Hematopoietic multipotent progenitor cell treated with erythropoietin and hydrocortisone succinate and interleukin-3 and kit ligand, for 6 days (in vitro differentiated cells): ENCODE measurements around the gene MYO1E.
"Not testable (repeated sequence)": the region's sequence is repeated elsewhere in the genome, so short reads cannot be mapped to it uniquely, and the experiment has no call there.

Source experiments
- DNase-seq: peaks from one replicate; pipeline ENCODE4 v3.0.0-alpha.2; 2015

Gene MYO1E

GRCh38 chr15:59372352-59373211 is at the start of gene MYO1E:
Gene MYO1E (minus strand): TSS chr15:59372871. CDS start chr15:59372500, 371 bp downstream.
- peak; percentile 75 for DNase-seq

- peak; percentile 14 for DNase-seq
Measured at GRCh38 chr15:59420986-59421618, 48.4 kb upstream of the MYO1E start.

- DNase-seq: no peak
Measured at GRCh38 chr15:59420108-59420507, 47.4 kb upstream of the MYO1E start.

GRCh38 chr15:59419170-59419569 is 46.5 kb upstream of the MYO1E start:
- no peak for DNase-seq

GRCh38 chr15:59416816-59417215 is 44.1 kb upstream of the MYO1E start:
- no peak for DNase-seq

GRCh38 chr15:59413577-59413976 is 40.9 kb upstream of the MYO1E start:
- no peak for DNase-seq

GRCh38 chr15:59410391-59410896 is 37.8 kb upstream of the MYO1E start:
- no peak for DNase-seq

GRCh38 chr15:59407946-59408345 is 35.3 kb upstream of the MYO1E start:
- no peak for DNase-seq

- DNase-seq: peak; percentile 27
Measured at GRCh38 chr15:59406446-59406845, 33.8 kb upstream of the MYO1E start.

- DNase-seq: no peak
Measured at GRCh38 chr15:59405079-59405478, 32.4 kb upstream of the MYO1E start.

- no peak for DNase-seq
Measured at GRCh38 chr15:59401824-59402569, 29.3 kb upstream of the MYO1E start.

GRCh38 chr15:59401051-59401823 is 28.6 kb upstream of the MYO1E start:
- DNase-seq: not testable (repeated sequence)

GRCh38 chr15:59400103-59400813 is 27.6 kb upstream of the MYO1E start:
- DNase-seq: no peak

- DNase-seq: no peak
Measured at GRCh38 chr15:59399465-59400102, 26.9 kb upstream of the MYO1E start.

GRCh38 chr15:59398220-59398619 is 25.5 kb upstream of the MYO1E start:
- no peak for DNase-seq

GRCh38 chr15:59396679-59397078 is 24.0 kb upstream of the MYO1E start:
- no peak for DNase-seq

GRCh38 chr15:59396211-59396610 is 23.5 kb upstream of the MYO1E start:
- no peak for DNase-seq

GRCh38 chr15:59394166-59394661 is 21.5 kb upstream of the MYO1E start:
- no peak for DNase-seq

- DNase-seq: no peak
Measured at GRCh38 chr15:59392299-59392698, 19.6 kb upstream of the MYO1E start.

GRCh38 chr15:59388670-59389069 is 16.0 kb upstream of the MYO1E start:
- DNase-seq: no peak
